Breast epithelium (tissue), 3 donors: ENCODE measurements around the gene CNNM3.

Experiments
- CTCF ChIP-seq, 3 donors: fragments of 450-650 bp; IDR thresholded peaks; one replicate each; pipeline ENCODE4 v1.5.1; 2016 to 2017; ENCODE audit warnings: antibody characterized with exemption in 3 of 3, mild to moderate bottlenecking in 3 of 3, moderate library complexity in 3 of 3
- POLR2A ChIP-seq: fragments of 450-650 bp; IDR thresholded peaks from one replicate; pipeline ENCODE4 v1.6.1; 2016; ENCODE audit warnings: antibody characterized with exemption, mild to moderate bottlenecking, moderate library complexity

- no peak for TF ChIP-seq POLR2A
- no peak for TF ChIP-seq CTCF (IDR thresholded peaks at IDR 0.05)
Observed at GRCh38 chr2:96879545-96880040, 63.5 kb downstream of the CNNM3 start.
